HepG2 (cell line): ENCODE measurements around the gene TMEM135. TPM values are rescaled to one million over a fixed set of nuclear protein-coding genes. Genes with fewer than 3 reads are reported as not detected.

Experiments used
- ATAC-seq: fragments of 200-7000 bp; cut with Tn5 transposase; 3 replicates; pipeline ENCODE4 v1.9.1; 2020; ENCODE audit warnings: mild to moderate bottlenecking, moderate library complexity
- BruUV-seq: library from RNA; stranded (reverse); fragments of 400-500 nt; replicated peaks from 2 replicates; lab custom pipeline; 2021; lab: Mats Ljungman, UMichigan
- CTCF ChIA-PET: fragments of 300-600 bp; formaldehyde crosslinking; extraction: SDS; loops from one replicate; lab custom pipeline; 2021; ENCODE audit warnings: low total read pairs, inconsistent platforms, low intra/inter-chr PET ratio; lab: Yijun Ruan, JAX
- POLR2A ChIA-PET: fragments of 350-600 bp; sonication (Branson Sonifier 250); formaldehyde crosslinking; loops from one replicate; lab custom pipeline; 2020; ENCODE audit warnings: antibody characterized with exemption, inconsistent platforms; lab: Yijun Ruan, JAX
- DNase-seq: peaks from one replicate; pipeline ENCODE4 v3.0.0-alpha.2; 2015; ENCODE audit warnings: low spot score
- FAIRE-seq: peaks from 3 replicates; lab custom pipeline; 2011; peaks lifted over from hg19 to GRCh38; lab: Jason Lieb, UNC
- H2AFZ ChIP-seq: one replicate; pipeline ENCODE4 v1.6.1; 2011; ENCODE audit warnings: low read length, inconsistent platforms
- H3K27ac ChIP-seq: fragments of 300-600 bp; 3 replicates; pipeline ENCODE4 v1.8.0; 2011; ENCODE audit warnings: mixed run types, mild to moderate bottlenecking, mixed read lengths, low read length, inconsistent platforms; ENCODE audit not compliant: insufficient read depth; ENCODE audit errors: extremely low read length
- H3K27me3 ChIP-seq, 2 experiments: fragments of 200-600 bp in 1 of 2; 2 replicates in 1 of 2; 3 replicates in 1 of 2; pipeline versions ENCODE4 v1.6.0 to v1.8.0; 2011; ENCODE audit warnings: low read length in 2 of 2, mild to moderate bottlenecking in 2 of 2, moderate library complexity in 2 of 2, inconsistent platforms in 1 of 2; ENCODE audit not compliant: insufficient read depth in 2 of 2, control insufficient read depth in 1 of 2
- H3K36me3 ChIP-seq, 2 experiments: fragments of 200-600 bp in 1 of 2; replicated peaks in 1 of 2; 2 replicates in 1 of 2; 3 replicates in 1 of 2; pipeline versions ENCODE4 v1.5.1 to v1.8.0; 2011; ENCODE audit warnings: low read length in 2 of 2, inconsistent platforms in 1 of 2; ENCODE audit not compliant: insufficient read depth in 2 of 2, control insufficient read depth in 1 of 2
- H3K4me1 ChIP-seq: 2 replicates; pipeline ENCODE4 v1.5.1; 2012; ENCODE audit warnings: low read length, inconsistent platforms; ENCODE audit not compliant: insufficient read depth
- H3K4me2 ChIP-seq: 2 replicates; pipeline ENCODE4 v1.6.0; 2011; ENCODE audit warnings: low read depth, low read length, inconsistent platforms
- H3K4me3 ChIP-seq, 3 experiments: fragments of 200-600 bp in 1 of 3; sonication (generic), shearing (Covaris generic) in 1 of 3; replicated peaks in 1 of 3; 2 replicates each; pipeline ENCODE4 v1.5.1; 2011 to 2016; ENCODE audit warnings: low read length in 3 of 3, inconsistent platforms in 2 of 3, low read depth in 2 of 3, mild to moderate bottlenecking in 2 of 3, control low read depth in 1 of 3, mixed read lengths in 1 of 3; ENCODE audit not compliant: insufficient read depth in 1 of 3
- H3K79me2 ChIP-seq: one replicate; pipeline ENCODE4 v1.6.1; 2011; ENCODE audit warnings: low read length, inconsistent platforms; ENCODE audit not compliant: insufficient read depth
- H3K9ac ChIP-seq: 2 replicates; pipeline ENCODE4 v1.6.0; 2011; ENCODE audit warnings: mild to moderate bottlenecking, low read depth, low read length, inconsistent platforms; ENCODE audit not compliant: insufficient read depth
- H3K9me3 ChIP-seq: 2 replicates; pipeline ENCODE4 v1.5.1; 2012; ENCODE audit warnings: mild to moderate bottlenecking, low read length
- H4K20me1 ChIP-seq: 2 replicates; pipeline ENCODE4 v1.6.0; 2011; ENCODE audit warnings: inconsistent platforms, mild to moderate bottlenecking, low read length, moderate library complexity; ENCODE audit not compliant: insufficient read depth
- BCL6 ChIP-seq: IDR thresholded peaks from 2 replicates; pipeline ENCODE4 v1.6.1; 2016; ENCODE audit warnings: missing genetic modification reagents, missing compliant biosample characterization
- EED ChIP-seq: sonication (generic); formaldehyde crosslinking; IDR thresholded peaks from 2 replicates; pipeline ENCODE4 v1.5.0; 2020; ENCODE audit warnings: mild to moderate bottlenecking, missing genetic modification reagents
- EP300 ChIP-seq, 3 experiments: sonication (generic) in 1 of 3; formaldehyde crosslinking in 1 of 3; IDR thresholded peaks; 2 replicates each; pipeline versions ENCODE4 v1.5.1 to v1.6.1; 2011 to 2020; ENCODE audit warnings: low read depth in 2 of 3, low read length in 2 of 3, borderline replicate concordance in 1 of 3, improper control_type of control experiment in 1 of 3, mild to moderate bottlenecking in 1 of 3, missing genetic modification reagents in 1 of 3, moderate library complexity in 1 of 3
- FOXA3 ChIP-seq: IDR thresholded peaks from 2 replicates; pipeline ENCODE4 v1.6.1; 2016; ENCODE audit warnings: missing genetic modification reagents, missing compliant biosample characterization
- FOXP1 ChIP-seq, 2 experiments: fragments of 450-650 bp in 1 of 2; IDR thresholded peaks; 2 replicates each; pipeline ENCODE4 v1.6.1; 2017 to 2018; ENCODE audit warnings: antibody characterized with exemption in 1 of 2
- HIC2 ChIP-seq: sonication (generic); formaldehyde crosslinking; IDR thresholded peaks from 2 replicates; pipeline ENCODE4 v1.9.0; 2022; ENCODE audit warnings: low read depth, missing genetic modification reagents
- HNF4A ChIP-seq: sonication (generic); formaldehyde crosslinking; IDR thresholded peaks from 2 replicates; pipeline ENCODE4 v1.4.0; 2020; ENCODE audit warnings: missing genetic modification reagents
- WGBS: methylation state at CpG from one replicate; pipeline ENCODE4 v1.1.6; 2017; ENCODE audit warnings: low lambda C conversion rate; 5-methylcytosine and 5-hydroxymethylcytosine counted together
- in situ Hi-C: cut with HindIII; loops from 2 replicates; pipeline ENCODE4 v1.10.0; 2017; ENCODE audit warnings: low pct_unique_long_range_greater_than_20kb; ENCODE audit not compliant: extremely low pct_ligation_motif_present
- intact Hi-C: fragments of 100-400 bp; cut with micrococcal nuclease; formaldehyde crosslinking; loops from one replicate; pipeline ENCODE4 v1.10.0; 2022; ENCODE audit not compliant: unreplicated experiment
- polyA plus RNA-seq, 8 experiments: library from polyadenylated mRNA; depleted of rRNA in 3 of 8; stranded (reverse) in 7 of 8; unstranded in 1 of 8; fragments of >200 nt; fragmentation: Illumina TruSeq in 4 of 8; extraction: Trizol in 4 of 8; gene quantifications; 2 replicates each; pipeline versions ENCODE4 v1.2.1 to v1.2.3, GENCODE V29; 2011 to 2016; ENCODE audit warnings: low read depth in 4 of 8, missing spikeins in 1 of 8, mixed read lengths in 1 of 8; ENCODE audit not compliant: insufficient read depth in 1 of 8
- total RNA-seq, 5 experiments: library from RNA; depleted of rRNA; stranded (reverse); fragments of >200 nt; fragmentation: Illumina TruSeq; extraction: Trizol; gene quantifications; 2 replicates each; pipeline ENCODE4 v1.2.3, GENCODE V29; 2016; ENCODE audit warnings: low read depth in 1 of 5

TMEM135 gene
- total and polyA plus RNA-seq, 2 of the 13 experiments (the other 11 are each of a cell fraction or from before 2014, with no cell fraction given), result 36.6 to 88.9 TPM

DNA sequence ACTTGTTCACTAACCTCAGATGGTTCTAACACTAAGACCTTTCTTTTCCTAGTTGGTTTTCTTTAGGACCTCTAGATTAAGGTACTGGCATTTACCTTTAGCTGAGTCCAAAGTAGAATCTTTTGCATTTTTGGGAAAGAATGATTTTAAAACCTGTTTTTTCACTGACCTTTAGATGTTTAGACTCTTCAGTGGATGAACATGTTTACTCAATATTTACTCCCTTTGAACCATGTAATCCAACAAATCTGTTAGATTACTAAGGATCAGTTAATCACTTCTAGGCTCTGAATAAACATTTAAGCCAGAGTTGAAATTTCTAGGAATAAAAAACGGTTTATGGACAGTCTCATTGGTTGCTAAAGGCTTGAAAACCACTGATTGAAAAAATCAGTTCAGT lies 6.2 kb downstream of the TMEM135 start:
- Histone ChIP-seq H3K79me2 (peaks cover 75% of the 10 kb centered on the region), H3K36me3 (peaks cover 2 to 24% of the 10 kb centered on the region in 2 experiments), H3K27me3 (no peaks in the 10 kb centered on the region), H4K20me1 (peaks cover 13% of the 10 kb centered on the region), H3K4me2 (no peak overlapping the region), H3K4me3 (no peak overlapping the region), H3K4me1 (peaks cover 44% of the 10 kb centered on the region), H3K27ac (peak overlapping the region; percentile 9), H2AFZ (no peak overlapping the region), H3K9me3 (no peaks in the 10 kb centered on the region), H3K9ac (no peak overlapping the region)
- intact Hi-C loops, result no loop called here
- DNase-seq, result no peak
- CTCF ChIA-PET, result no interaction called here
- POLR2A ChIA-PET, result interaction anchor here (1.5 kb wide), 1 partner anchor 38 kb away, joined by 3 read pairs; no protein-coding TSS in a partner anchor
- FAIRE-seq, result peak; percentile 30
- WGBS, result 25% methylated on average over 1 of the region's 1 CpG
- BruUV-seq, result no TSS peak
- no peak for TF ChIP-seq FOXP1 (IDR thresholded peaks at IDR 0.05)
- peak; percentile 16; the same call in 1 of the 2 replicates for TF ChIP-seq FOXP1 (CRISPR knock-in tag; IDR thresholded peaks at IDR 0.05)
- peak; percentile 90 for TF ChIP-seq BCL6
- no peak for TF ChIP-seq HIC2
- TF ChIP-seq FOXA3 (CRISPR knock-in tag), result 0 out of 2 replicates have a peak, but pooled peaks have one; percentile 26
- TF ChIP-seq EED (CRISPR knock-in tag), result no peak
- TF ChIP-seq HNF4A (CRISPR knock-in tag), result 0 out of 2 replicates have a peak, but pooled peaks have one; percentile 17
- 0 out of 4 replicates have a peak, but pooled peaks of 1 of the 2 experiments have one; percentile 23 for TF ChIP-seq EP300 (IDR thresholded peaks at IDR 0.05; ENCODE audit: low read depth in 2 of 2, low read length in 2 of 2)
- TF ChIP-seq EP300 (CRISPR knock-in tag; IDR thresholded peaks at IDR 0.05; ENCODE audit: borderline replicate concordance), result no peak
- ATAC-seq, result no peak; the same call in 2 of the 3 replicates
- in situ Hi-C loops, result no loop called here
